IPS-18c (cell line): ENCODE data around the gene SERINC2.
"Not testable (repeated sequence)": the region's sequence is repeated elsewhere in the genome, so short reads cannot be mapped to it uniquely, and the experiment has no call there.

Experiments used
- H3K4me3 ChIP-seq: 2 replicates; pipeline ENCODE4 v1.7.0; 2013; ENCODE audit warnings: low read depth, mild to moderate bottlenecking, low read length, moderate library complexity; ENCODE audit not compliant: insufficient read depth
- H3K9me3 ChIP-seq: one replicate; pipeline ENCODE4 v1.6.1; 2013; ENCODE audit warnings: mild to moderate bottlenecking, low read length, moderate library complexity; ENCODE audit not compliant: control insufficient read depth, insufficient read depth

The SERINC2 gene

DNA sequence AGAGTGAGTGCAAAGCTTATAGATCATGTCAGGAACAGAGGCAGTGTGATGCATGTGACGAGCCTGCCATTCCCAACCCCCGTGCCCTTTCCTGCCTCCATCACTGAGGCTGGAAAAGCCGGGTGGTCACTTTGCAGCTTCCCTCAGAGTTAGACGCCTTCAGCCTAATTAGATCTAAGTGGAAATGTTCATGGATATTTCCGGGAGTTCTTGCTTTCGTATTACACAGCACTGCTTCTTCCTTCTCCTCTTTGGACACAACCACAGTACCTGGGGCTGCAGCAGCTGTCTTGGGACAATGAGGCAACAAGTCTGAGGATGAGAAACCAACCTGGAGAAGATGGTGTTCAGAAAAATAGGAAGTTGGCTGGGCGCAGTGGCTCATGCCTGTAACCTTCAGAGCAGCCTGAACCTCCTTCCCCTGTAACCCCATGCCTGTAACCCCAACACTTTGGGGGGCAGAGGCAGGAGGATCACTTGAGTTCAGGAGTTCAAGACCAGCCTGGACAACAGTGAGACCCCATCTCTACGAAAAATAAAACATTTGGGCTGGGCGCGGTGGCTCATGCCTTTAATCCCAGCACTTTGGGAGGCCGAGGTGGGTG is 24.5 kb downstream of the SERINC2 start:
- no peaks in the 10 kb centered on the region for H3K9me3 ChIP-seq

DNA sequence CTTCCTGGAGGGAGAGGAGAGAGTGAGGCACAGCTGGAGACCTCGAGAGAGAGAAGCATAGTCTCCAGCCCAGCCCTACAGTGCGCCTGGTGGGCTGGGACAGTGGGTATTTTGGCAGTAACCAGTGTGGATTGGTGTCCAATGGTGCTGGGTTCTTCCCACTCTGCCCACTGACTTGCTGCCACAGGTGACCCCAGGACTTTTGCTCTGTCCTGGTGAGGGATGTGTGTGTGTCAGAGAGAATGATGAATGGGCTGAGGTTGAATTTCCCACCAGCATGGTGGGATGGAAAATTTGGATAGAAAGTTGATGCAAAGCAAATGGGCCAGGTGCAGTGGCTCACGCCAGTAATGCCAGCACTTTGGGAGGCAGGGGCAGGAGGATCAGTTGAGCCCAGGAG is 26.3 kb downstream of the SERINC2 start:
- H3K9me3 ChIP-seq = no peaks in the 10 kb centered on the region
- no peak overlapping the region for H3K4me3 ChIP-seq

More for the DNA sequence above, 24.5 kb downstream of the SERINC2 start:
- H3K4me3 ChIP-seq = no peak overlapping the region

- H3K9me3 ChIP-seq = peaks cover 2% of the 10 kb centered on the region
- no peak overlapping the region for H3K4me3 ChIP-seq
Observed at GRCh38 chr1:31441073-31441472, 28.1 kb downstream of the SERINC2 start.

- Histone ChIP-seq H3K9me3 (peaks cover 2% of the 10 kb centered on the region), H3K4me3 (no peak overlapping the region)
Observed at GRCh38 chr1:31441558-31441957, 28.5 kb downstream of the SERINC2 start.

GRCh38 chr1:31441970-31442647 is 29.1 kb downstream of the SERINC2 start:
- H3K9me3 ChIP-seq = peaks cover 2% of the 10 kb centered on the region
- H3K4me3 ChIP-seq = no peak overlapping the region

DNA sequence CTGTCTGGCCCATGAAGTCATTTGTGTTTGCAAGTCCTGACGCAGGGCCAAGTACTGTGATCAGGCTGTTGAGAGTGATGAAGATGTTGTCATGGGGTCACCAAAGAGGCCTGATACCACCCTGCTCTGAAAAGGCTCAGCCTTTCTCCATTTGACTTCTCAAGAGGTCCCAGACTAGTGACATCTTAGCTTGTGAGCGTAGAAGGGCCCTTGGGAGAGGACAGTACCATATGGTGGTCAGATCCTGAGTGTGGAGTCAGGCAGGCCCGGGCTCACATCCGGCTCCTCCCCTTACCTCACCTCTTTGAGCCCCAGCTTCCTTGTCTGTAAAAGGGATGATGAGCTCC is 29.6 kb downstream of the SERINC2 start:
- no peak overlapping the region for H3K4me3 ChIP-seq
- peaks cover 2% of the 10 kb centered on the region for H3K9me3 ChIP-seq

- Histone ChIP-seq H3K9me3 (peaks cover 2% of the 10 kb centered on the region), H3K4me3 (no peak overlapping the region)
Observed at GRCh38 chr1:31443673-31444072, 30.7 kb downstream of the SERINC2 start.

DNA sequence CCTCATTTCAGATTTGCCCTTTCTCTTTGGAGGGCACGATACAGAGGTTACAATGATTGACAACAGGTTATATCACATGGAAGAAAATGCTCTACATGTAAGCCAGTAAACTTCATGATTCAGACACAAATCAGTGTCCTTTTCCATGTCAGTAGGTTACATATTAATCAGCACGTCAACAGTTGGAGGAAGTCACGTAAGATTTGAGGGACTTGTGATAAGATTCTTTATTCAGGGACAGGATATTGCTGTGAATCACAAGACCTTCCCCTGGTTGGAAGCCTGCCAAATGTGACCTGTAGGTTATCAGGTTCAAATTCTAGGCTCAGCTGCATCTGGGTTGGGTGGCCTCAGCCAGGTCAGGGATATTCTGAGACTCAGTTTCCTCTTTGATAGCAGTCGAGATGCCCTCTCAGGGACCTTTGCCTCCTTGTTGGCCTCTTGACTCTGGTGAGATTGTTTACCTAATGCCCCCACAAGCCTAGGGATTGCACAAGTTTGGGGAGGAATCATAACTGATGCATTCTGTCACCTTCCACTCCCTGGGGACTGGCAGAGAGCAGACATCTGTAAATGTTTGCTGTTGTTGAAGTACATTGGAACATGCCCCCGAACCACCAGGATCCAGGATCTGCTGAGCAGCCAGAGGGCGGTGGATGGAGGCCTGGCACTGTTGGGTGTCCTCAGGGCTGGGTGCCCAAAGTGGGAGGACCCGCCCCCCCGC is 31.9 kb downstream of the SERINC2 start:
- no peak overlapping the region for H3K4me3 ChIP-seq
- H3K9me3 ChIP-seq = peaks cover 2% of the 10 kb centered on the region

GRCh38 chr1:31445951-31446350 is 32.9 kb downstream of the SERINC2 start:
- peaks cover 2% of the 10 kb centered on the region for H3K9me3 ChIP-seq
- H3K4me3 ChIP-seq = no peak overlapping the region

DNA sequence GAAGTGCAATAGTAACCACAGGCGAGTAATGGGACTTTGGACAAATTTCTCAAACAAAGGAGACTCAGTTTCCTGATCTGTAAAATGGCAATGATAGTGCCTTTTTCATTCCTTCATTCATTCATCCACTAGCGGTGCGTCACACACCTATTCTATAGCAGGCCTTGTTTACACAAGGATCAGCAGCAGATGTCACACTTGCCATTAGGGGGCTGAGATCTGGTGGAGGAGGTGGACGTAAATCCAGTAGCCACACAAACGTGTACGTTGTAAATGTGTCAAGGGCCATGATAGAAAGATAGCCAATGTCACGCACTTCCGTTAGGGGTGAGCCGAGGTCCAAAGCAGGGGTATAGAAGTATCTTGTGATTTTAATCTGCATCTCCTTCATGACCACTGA is 34.2 kb downstream of the SERINC2 start:
- Histone ChIP-seq H3K4me3 (no peak overlapping the region), H3K9me3 (peaks cover 2% of the 10 kb centered on the region)

DNA sequence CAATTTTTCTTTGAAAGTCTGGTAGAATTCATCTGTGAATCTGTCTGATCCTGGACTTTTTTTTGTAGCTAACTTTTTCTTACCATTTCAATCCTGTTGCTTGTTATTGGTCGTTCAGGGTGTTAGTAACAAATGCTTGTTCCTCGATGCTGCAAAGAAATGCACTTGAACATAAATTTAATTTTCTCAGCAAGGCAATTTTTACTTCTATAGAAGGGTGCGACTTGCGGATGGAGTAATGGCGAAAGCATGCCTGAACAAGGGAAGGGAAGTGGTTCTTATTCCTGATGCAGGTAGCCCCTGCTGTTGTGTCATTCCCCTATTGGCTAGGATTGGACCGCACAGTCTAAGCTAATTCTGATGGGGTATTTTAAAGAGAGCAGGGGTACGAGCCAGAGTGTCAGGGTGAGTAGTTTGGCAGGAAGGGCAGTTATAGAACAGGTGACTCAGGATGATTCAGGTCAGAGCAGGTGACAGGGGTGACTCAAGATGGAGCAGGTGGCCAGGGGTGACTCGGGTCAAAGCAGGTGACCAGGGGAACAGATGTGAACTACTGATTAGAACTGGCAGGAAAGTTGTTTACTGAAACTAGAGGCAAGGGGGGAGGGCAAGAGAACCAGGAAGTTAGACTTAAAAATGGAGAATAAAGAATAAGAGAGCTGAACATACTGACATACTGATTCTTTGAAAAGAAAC is 40.5 kb downstream of the SERINC2 start:
- no peak overlapping the region for H3K4me3 ChIP-seq

DNA sequence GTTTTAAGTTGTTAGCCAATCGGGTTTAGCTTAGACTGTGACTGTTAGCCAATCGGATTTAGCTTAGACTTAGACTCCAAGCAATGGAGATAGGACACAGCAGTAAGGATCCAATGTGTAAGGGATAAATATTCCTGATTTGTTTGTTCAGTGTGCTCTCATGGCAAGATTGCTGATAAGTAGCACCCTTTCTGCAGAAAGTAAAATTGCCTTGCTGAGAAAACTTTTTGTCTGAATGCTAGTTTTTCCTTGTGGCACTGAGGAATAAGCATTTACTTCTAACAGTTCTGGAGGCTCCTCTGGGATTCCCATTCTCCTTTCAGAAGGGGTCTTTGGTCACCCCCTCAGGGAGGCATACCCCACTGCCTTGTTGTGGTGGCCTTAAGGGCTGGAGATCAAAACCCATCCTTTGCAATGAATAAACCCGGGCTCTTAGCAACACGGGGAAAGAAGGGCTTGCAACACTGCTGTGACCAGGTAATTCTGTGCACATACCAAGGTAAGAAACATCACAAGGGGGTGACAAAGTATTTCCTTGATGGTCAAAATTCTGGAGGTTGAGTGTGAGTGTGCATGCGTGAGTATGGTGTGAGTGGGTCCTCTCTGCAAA is 45.4 kb downstream of the SERINC2 start:
- no peaks in the 10 kb centered on the region for H3K9me3 ChIP-seq
- H3K4me3 ChIP-seq = no peak overlapping the region

More for the DNA sequence above, 40.5 kb downstream of the SERINC2 start:
- no peaks in the 10 kb centered on the region for H3K9me3 ChIP-seq

- H3K9me3 ChIP-seq = no peaks in the 10 kb centered on the region
- no peak overlapping the region for H3K4me3 ChIP-seq
Observed at GRCh38 chr1:31460027-31460426, 47.0 kb downstream of the SERINC2 start.

- H3K9me3 ChIP-seq = no peaks in the 10 kb centered on the region
- no peak overlapping the region for H3K4me3 ChIP-seq
Observed at GRCh38 chr1:31467005-31467674, 54.1 kb downstream of the SERINC2 start.

- H3K9me3 ChIP-seq = no peaks in the 10 kb centered on the region
- no peak overlapping the region for H3K4me3 ChIP-seq
Observed at GRCh38 chr1:31470794-31471315, 57.8 kb downstream of the SERINC2 start.

DNA sequence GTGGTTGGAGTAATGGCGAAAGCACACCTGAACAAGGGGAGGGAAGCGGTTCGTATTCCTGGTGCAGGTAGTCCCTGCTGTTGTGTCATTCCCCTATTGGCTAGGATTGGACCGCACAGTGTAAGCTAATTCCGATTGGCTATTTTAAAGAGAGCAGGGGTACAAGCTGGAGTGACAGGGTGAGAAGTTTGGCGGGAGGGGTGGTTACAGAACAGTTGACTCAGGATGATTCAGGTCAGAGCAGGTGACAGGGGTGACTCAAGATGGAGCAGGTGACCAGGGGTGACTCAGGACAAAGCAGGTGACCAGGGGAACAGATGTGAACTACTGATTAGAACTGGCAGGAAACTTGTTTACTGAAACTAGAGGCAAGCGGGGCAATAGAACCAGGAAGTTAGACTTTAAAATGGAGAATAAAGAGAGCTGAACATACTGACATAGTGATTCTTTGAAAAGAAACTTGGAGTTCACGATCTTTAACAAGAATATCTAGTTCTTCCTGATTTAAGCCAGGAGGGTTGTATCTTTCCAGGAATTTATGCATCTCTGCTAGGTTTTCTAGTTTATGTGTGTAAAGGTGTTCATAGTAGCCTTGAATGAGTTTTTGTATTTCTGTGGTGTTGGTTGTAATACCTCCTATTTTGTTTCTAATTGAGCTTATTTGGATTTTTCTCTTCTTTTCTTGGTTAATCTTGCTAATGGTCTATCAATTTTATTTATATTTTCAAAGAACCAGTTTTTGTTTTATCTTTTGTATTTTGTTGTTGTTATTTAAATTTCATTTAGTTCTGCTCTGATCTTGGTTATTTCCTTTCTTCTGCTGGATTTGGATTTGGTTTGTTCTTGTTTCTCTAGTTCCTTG is 58.7 kb downstream of the SERINC2 start:
- not testable (repeated sequence) for H3K9me3 ChIP-seq, H3K4me3 ChIP-seq
